Vagina (tissue), 2 donors: Measurements from ENCODE around the gene ELFN2. TPM values are rescaled to one million over a fixed set of nuclear protein-coding genes. Genes with fewer than 3 reads are reported as not detected.

ENCODE experiments used
- DNase-seq, 2 donors: peaks; one replicate each; pipeline ENCODE4 v3.0.0-alpha.2; 2017; ENCODE audit errors: extremely low spot score in 2 of 2
- H3K27ac ChIP-seq: fragments of 200-600 bp; sonication (generic); one replicate; pipeline ENCODE4 v1.5.1; 2019
- H3K27me3 ChIP-seq: fragments of 200-600 bp; sonication (generic); one replicate; pipeline ENCODE4 v1.5.1; 2019
- H3K36me3 ChIP-seq, 2 donors: fragments of 200-600 bp; sonication (generic); one replicate each; pipeline ENCODE4 v1.5.1; 2017 to 2019
- H3K4me1 ChIP-seq: fragments of 200-600 bp; sonication (generic); one replicate; pipeline ENCODE4 v1.5.1; 2019
- H3K4me3 ChIP-seq, 2 donors: fragments of 200-600 bp; sonication (generic); 1 replicate in 1 of 2; 2 replicates in 1 of 2; pipeline ENCODE4 v1.5.1; 2016 to 2019
- H3K9me3 ChIP-seq: fragments of 200-600 bp; sonication (generic); one replicate; pipeline ENCODE4 v1.5.1; 2019
- POLR2A ChIP-seq, 2 donors: fragments of 450-650 bp; IDR thresholded peaks; one replicate each; pipeline ENCODE4 v1.6.1; 2017; ENCODE audit warnings: antibody characterized with exemption in 2 of 2, mild to moderate bottlenecking in 2 of 2, moderate library complexity in 2 of 2
- POLR2AphosphoS5 ChIP-seq, 2 donors: sonication (generic); formaldehyde crosslinking; IDR thresholded peaks; one replicate each; pipeline ENCODE4 v1.9.0; 2017; ENCODE audit warnings: antibody characterized with exemption in 2 of 2, mild to moderate bottlenecking in 2 of 2, low read depth in 1 of 2; ENCODE audit not compliant: insufficient read depth in 1 of 2
- intact Hi-C: fragments of 100-400 bp; cut with DNase I; formaldehyde crosslinking; loops from one replicate; pipeline ENCODE4 v1.15.1; 2023
- total RNA-seq: library from RNA; depleted of rRNA; stranded (reverse); fragments of >200 nt; gene quantifications from one replicate; pipeline ENCODE4 v1.2.3, GENCODE V29; 2016
- TF ChIP-seq, protein P1 (sequence below), 3 experiments: fragments of 450-650 bp in 2 of 3; fragments of 200-600 bp in 1 of 3; sonication (generic) in 1 of 3; IDR thresholded peaks; one replicate each; pipeline ENCODE4 v1.5.1; 2017 to 2019; ENCODE audit warnings: antibody characterized with exemption in 3 of 3, mild to moderate bottlenecking in 2 of 3, moderate library complexity in 2 of 3

The ELFN2 gene
- total RNA-seq, 1 donor from 2014 or later = not detected

DNA sequence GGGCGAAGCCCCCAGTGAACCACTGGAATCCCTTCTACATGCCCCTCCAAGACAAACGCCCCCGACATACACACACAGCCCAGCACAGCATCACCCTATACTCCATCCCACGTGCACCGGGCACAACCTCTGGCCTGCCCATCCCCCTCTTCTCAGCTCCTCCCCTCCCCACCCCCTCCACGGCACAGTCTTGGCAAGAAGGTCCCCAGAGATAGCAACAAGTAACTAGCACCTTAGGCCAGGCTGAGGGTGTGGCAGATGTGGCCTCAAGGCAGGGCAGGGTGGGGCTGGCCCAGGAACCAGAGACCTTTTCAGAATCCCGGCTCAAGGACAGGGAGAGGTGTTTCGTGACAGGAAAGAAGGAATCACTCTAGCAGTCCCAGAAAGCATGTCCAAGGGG, 90.7 kb downstream of the ELFN2 start:
- no peaks in the 10 kb centered on the region for H3K9me3 ChIP-seq
- DNase-seq = no peak
- H3K36me3 ChIP-seq = no peaks in the 10 kb centered on the region
- H3K4me1 ChIP-seq = no peaks in the 10 kb centered on the region
- peaks cover 7% of the 10 kb centered on the region for H3K27me3 ChIP-seq
- no peak overlapping the region for H3K4me3 ChIP-seq
- intact Hi-C loops = no loop called here
- no peak for TF ChIP-seq POLR2AphosphoS5 (IDR thresholded peaks at IDR 0.05; ENCODE audit: insufficient read depth in 1 of 2, low read depth in 1 of 2)
- TF ChIP-seq, protein P1, sequence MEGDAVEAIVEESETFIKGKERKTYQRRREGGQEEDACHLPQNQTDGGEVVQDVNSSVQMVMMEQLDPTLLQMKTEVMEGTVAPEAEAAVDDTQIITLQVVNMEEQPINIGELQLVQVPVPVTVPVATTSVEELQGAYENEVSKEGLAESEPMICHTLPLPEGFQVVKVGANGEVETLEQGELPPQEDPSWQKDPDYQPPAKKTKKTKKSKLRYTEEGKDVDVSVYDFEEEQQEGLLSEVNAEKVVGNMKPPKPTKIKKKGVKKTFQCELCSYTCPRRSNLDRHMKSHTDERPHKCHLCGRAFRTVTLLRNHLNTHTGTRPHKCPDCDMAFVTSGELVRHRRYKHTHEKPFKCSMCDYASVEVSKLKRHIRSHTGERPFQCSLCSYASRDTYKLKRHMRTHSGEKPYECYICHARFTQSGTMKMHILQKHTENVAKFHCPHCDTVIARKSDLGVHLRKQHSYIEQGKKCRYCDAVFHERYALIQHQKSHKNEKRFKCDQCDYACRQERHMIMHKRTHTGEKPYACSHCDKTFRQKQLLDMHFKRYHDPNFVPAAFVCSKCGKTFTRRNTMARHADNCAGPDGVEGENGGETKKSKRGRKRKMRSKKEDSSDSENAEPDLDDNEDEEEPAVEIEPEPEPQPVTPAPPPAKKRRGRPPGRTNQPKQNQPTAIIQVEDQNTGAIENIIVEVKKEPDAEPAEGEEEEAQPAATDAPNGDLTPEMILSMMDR (IDR thresholded peaks at IDR 0.05) = no peak
- no peak for TF ChIP-seq POLR2A (IDR thresholded peaks at IDR 0.05)
- no peak overlapping the region for H3K27ac ChIP-seq

DNA sequence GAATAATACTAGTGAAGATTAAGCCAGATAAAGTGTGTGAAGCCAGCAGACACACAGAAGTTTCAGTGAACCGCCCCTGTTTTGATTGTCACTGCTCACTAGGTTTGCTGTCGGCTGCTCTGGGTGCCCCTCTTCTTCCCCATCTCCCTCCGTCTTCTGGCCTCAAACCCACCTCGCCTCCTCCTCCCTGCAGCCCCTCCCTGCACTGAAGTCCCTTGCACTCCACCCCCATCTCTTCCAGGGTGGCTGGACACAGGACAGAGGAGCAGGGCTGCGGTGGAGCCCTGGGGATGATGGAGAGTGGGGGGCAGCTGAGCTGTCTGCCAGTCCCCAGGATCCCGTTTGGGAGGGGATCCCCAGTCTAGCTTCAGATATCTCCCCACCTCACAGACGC, 91.5 kb downstream of the ELFN2 start:
- Histone ChIP-seq H3K27ac (no peak overlapping the region), H3K4me3 (no peak overlapping the region), H3K9me3 (no peaks in the 10 kb centered on the region), H3K36me3 (no peaks in the 10 kb centered on the region), H3K27me3 (peaks cover 7% of the 10 kb centered on the region), H3K4me1 (no peaks in the 10 kb centered on the region)
- TF ChIP-seq POLR2A (IDR thresholded peaks at IDR 0.05) (no peak), POLR2AphosphoS5 (IDR thresholded peaks at IDR 0.05; ENCODE audit: insufficient read depth in 1 of 2, low read depth in 1 of 2) (no peak)
- TF ChIP-seq, protein P1 (IDR thresholded peaks at IDR 0.05) = no peak
- intact Hi-C loops = no loop called here
- no peak for DNase-seq

GRCh38 chr22:37334859-37335805, 92.1 kb downstream of the ELFN2 start:
- no peak overlapping the region for H3K4me3 ChIP-seq
- H3K9me3 ChIP-seq = no peaks in the 10 kb centered on the region
- H3K36me3 ChIP-seq = no peaks in the 10 kb centered on the region
- no peak for DNase-seq
- H3K27ac ChIP-seq = no peak overlapping the region
- no peaks in the 10 kb centered on the region for H3K4me1 ChIP-seq
- intact Hi-C loops = no loop called here
- H3K27me3 ChIP-seq = peaks cover 7% of the 10 kb centered on the region
- TF ChIP-seq POLR2AphosphoS5 (IDR thresholded peaks at IDR 0.05; ENCODE audit: insufficient read depth in 1 of 2, low read depth in 1 of 2) (no peak), POLR2A (IDR thresholded peaks at IDR 0.05) (no peak)
- TF ChIP-seq, protein P1 (IDR thresholded peaks at IDR 0.05) = no peak

DNA sequence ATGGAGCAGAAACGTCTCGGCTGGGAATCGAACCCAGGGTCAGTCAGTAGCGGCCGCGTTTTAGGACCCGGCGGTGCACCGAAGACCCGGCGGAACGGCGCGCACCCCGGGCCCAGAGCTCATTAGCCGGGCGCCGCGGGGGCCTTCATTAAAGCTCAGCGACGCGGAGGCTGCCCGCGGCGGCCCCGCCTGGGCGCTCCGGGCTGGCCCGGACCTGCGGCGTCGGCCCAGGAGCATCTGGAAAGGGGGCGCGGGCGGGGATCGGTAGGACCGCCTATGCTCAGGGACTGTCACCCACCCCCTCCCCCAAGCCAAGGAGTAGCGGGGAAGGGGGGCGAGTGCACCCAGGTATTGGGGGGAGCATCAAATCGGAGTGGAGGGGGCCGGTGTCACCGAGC, 92.8 kb downstream of the ELFN2 start:
- Histone ChIP-seq H3K4me1 (no peaks in the 10 kb centered on the region), H3K9me3 (no peaks in the 10 kb centered on the region), H3K36me3 (no peaks in the 10 kb centered on the region), H3K4me3 (no peak overlapping the region), H3K27me3 (peaks cover 7% of the 10 kb centered on the region), H3K27ac (no peak overlapping the region)
- TF ChIP-seq, protein P1 (IDR thresholded peaks at IDR 0.05) = no peak
- no peak for TF ChIP-seq POLR2A (IDR thresholded peaks at IDR 0.05)
- TF ChIP-seq POLR2AphosphoS5 (IDR thresholded peaks at IDR 0.05; ENCODE audit: insufficient read depth in 1 of 2, low read depth in 1 of 2) = no peak
- DNase-seq = no peak
- intact Hi-C loops = no loop called here
